CD14-positive monocyte (primary cell): Measurements from ENCODE around the gene RIN2. TPM values are rescaled to one million over a fixed set of nuclear protein-coding genes. Genes with fewer than 3 reads are reported as not detected.
A peak's percentile ranks its signal among the peaks of the same experiment; 100 is the strongest.

Experiments used
- DNase-seq, 3 donors: peaks; one replicate each; pipeline ENCODE4 v3.0.0-alpha.2; 2011 to 2022
- H2AFZ ChIP-seq: 2 replicates; pipeline ENCODE4 v1.6.0; 2012; ENCODE audit warnings: mild to moderate bottlenecking, low read depth, low read length, inconsistent platforms; ENCODE audit not compliant: insufficient read depth, poor library complexity, severe bottlenecking
- H3K27ac ChIP-seq, 2 donors: 1 replicate in 1 of 2; 2 replicates in 1 of 2; pipeline ENCODE4 v1.5.1; 2012 to 2013; ENCODE audit warnings: low read length in 2 of 2, control low read depth in 1 of 2, inconsistent platforms in 1 of 2, low read depth in 1 of 2, mild to moderate bottlenecking in 1 of 2
- H3K27me3 ChIP-seq, 2 donors: one replicate each; pipeline versions ENCODE4 v1.6.0 to v1.6.1; 2011 to 2013; ENCODE audit warnings: low read length in 2 of 2; ENCODE audit not compliant: control insufficient read depth in 2 of 2, insufficient read depth in 2 of 2
- H3K36me3 ChIP-seq, 2 donors: replicated peaks in 1 of 2; 1 replicate in 1 of 2; 2 replicates in 1 of 2; pipeline versions ENCODE4 v1.5.1 to v1.6.1; 2012 to 2013; ENCODE audit warnings: low read length in 2 of 2, control low read depth in 1 of 2, inconsistent platforms in 1 of 2, mild to moderate bottlenecking in 1 of 2; ENCODE audit not compliant: insufficient read depth in 2 of 2, control insufficient read depth in 1 of 2
- H3K4me1 ChIP-seq, 2 donors: 1 replicate in 1 of 2; 2 replicates in 1 of 2; pipeline versions ENCODE4 v1.5.1 to v1.6.1; 2012 to 2013; ENCODE audit warnings: low read length in 2 of 2, control low read depth in 1 of 2, inconsistent platforms in 1 of 2, mild to moderate bottlenecking in 1 of 2, moderate library complexity in 1 of 2; ENCODE audit not compliant: insufficient read depth in 2 of 2, control insufficient read depth in 1 of 2
- H3K4me2 ChIP-seq: replicated peaks from 2 replicates; pipeline ENCODE3; 2012; ENCODE audit warnings: low read length, moderate library complexity, mild to moderate bottlenecking; ENCODE audit not compliant: poor library complexity, severe bottlenecking; ENCODE audit errors: extremely low read depth
- H3K4me3 ChIP-seq, 3 experiments: fragments of 200-600 bp in 1 of 3; sonication (generic) in 1 of 3; replicated peaks in 1 of 3; 1 replicate in 2 of 3; 2 replicates in 1 of 3; pipeline ENCODE4 v1.5.1; 2011 to 2013; ENCODE audit warnings: low read length in 3 of 3, mild to moderate bottlenecking in 3 of 3, control low read depth in 2 of 3, low read depth in 2 of 3, inconsistent platforms in 1 of 3, moderate library complexity in 1 of 3
- H3K79me2 ChIP-seq: 2 replicates; pipeline ENCODE4 v1.6.0; 2012; ENCODE audit warnings: mild to moderate bottlenecking, control low read depth, inconsistent platforms, low read length, moderate library complexity; ENCODE audit not compliant: insufficient read depth
- H3K9ac ChIP-seq: 2 replicates; pipeline ENCODE4 v1.6.0; 2017; ENCODE audit warnings: low read length, mild to moderate bottlenecking; ENCODE audit not compliant: insufficient read depth, poor library complexity, severe bottlenecking
- H3K9me3 ChIP-seq, 2 donors: replicated peaks in 1 of 2; 1 replicate in 1 of 2; 2 replicates in 1 of 2; pipeline versions ENCODE4 v1.5.1 to v1.6.1; 2012 to 2013; ENCODE audit warnings: low read length in 2 of 2, control low read depth in 1 of 2; ENCODE audit not compliant: control insufficient read depth in 1 of 2, insufficient read depth in 1 of 2
- H4K20me1 ChIP-seq: 2 replicates; pipeline ENCODE4 v1.6.0; 2012; ENCODE audit warnings: mild to moderate bottlenecking, low read length, control low read depth, moderate library complexity; ENCODE audit not compliant: insufficient read depth
- H3K27ac Mint-ChIP-seq, 7 donors: one replicate each; pipeline ENCODE4 v1.8.0; 2020; ENCODE audit warnings: mild to moderate bottlenecking in 7 of 7, mixed read lengths in 7 of 7, moderate library complexity in 6 of 7, inconsistent platforms in 2 of 7
- H3K27me3 Mint-ChIP-seq, 3 donors: one replicate each; pipeline ENCODE4 v1.8.0; 2021 to 2022; ENCODE audit warnings: low read depth in 3 of 3, mild to moderate bottlenecking in 3 of 3, mixed read lengths in 3 of 3, moderate library complexity in 3 of 3, inconsistent platforms in 1 of 3
- H3K36me3 Mint-ChIP-seq, 2 donors: one replicate each; pipeline ENCODE4 v1.8.0; 2020; ENCODE audit warnings: mixed read lengths in 2 of 2, inconsistent platforms in 1 of 2, mild to moderate bottlenecking in 1 of 2
- H3K4me1 Mint-ChIP-seq: one replicate; pipeline ENCODE4 v1.8.0; 2020; ENCODE audit warnings: mild to moderate bottlenecking, mixed read lengths
- H3K4me3 Mint-ChIP-seq, 2 donors: one replicate each; pipeline ENCODE4 v1.8.0; 2020; ENCODE audit warnings: mild to moderate bottlenecking in 2 of 2, mixed read lengths in 2 of 2, moderate library complexity in 1 of 2
- H3K9me3 Mint-ChIP-seq, 7 donors: one replicate each; pipeline ENCODE4 v1.8.0; 2020 to 2022; ENCODE audit warnings: mixed read lengths in 7 of 7, mild to moderate bottlenecking in 6 of 7, moderate library complexity in 6 of 7, inconsistent platforms in 2 of 7
- WGBS: methylation state at CpG from one replicate; pipeline ENCODE4 v1.1.5; 2013; ENCODE audit warnings: missing lambda C conversion rate; ENCODE audit not compliant: insufficient coverage; 5-methylcytosine and 5-hydroxymethylcytosine counted together
- intact Hi-C, 2 donors: fragments of 100-400 bp; cut with micrococcal nuclease; formaldehyde crosslinking; loops; one replicate each; pipeline versions ENCODE4 v1.15.0 to v1.15.1; 2023
- polyA plus RNA-seq, 3 donors: library from polyadenylated mRNA; depleted of rRNA in 1 of 3; unstranded in 2 of 3; stranded (reverse) in 1 of 3; fragments of 300-500 nt in 2 of 3; fragments of >200 nt in 1 of 3; fragmentation: Illumina TruSeq in 2 of 3; gene quantifications; 1 replicate in 2 of 3; 2 replicates in 1 of 3; pipeline ENCODE4 v1.2.3, GENCODE V29; 2012 to 2021
- TF ChIP-seq, protein P1 (sequence below): fragments of 200-600 bp; IDR thresholded peaks from one replicate; pipeline ENCODE4 v1.8.0; 2022; ENCODE audit warnings: antibody characterized with exemption, mild to moderate bottlenecking

Gene RIN2
- polyA plus RNA-seq, 3 donors = 5.6 to 25.4 (median 15.4) TPM

- no peak for DNase-seq
- Mint-ChIP-seq H3K4me3 (no peak overlapping the region), H3K9me3 (peaks cover 0 to 19% (median 13%) of the 10 kb centered on the region in 7 donors), H3K4me1 (peaks cover 6% of the 10 kb centered on the region), H3K27me3 (peaks cover 0 to 4% (median 0%) of the 10 kb centered on the region in 3 donors), H3K27ac (no peak overlapping the region), H3K36me3 (no peaks in the 10 kb centered on the region)
- Histone ChIP-seq H2AFZ (no peak overlapping the region), H3K79me2 (no peaks in the 10 kb centered on the region), H3K9ac (no peak overlapping the region), H3K4me2 (no peak overlapping the region), H3K4me1 (peaks cover 5 to 9% of the 10 kb centered on the region in 2 donors), H3K9me3 (peaks cover 0 to 8% of the 10 kb centered on the region in 2 donors), H3K4me3 (no peak overlapping the region), H3K27me3 (no peaks in the 10 kb centered on the region), H3K36me3 (no peaks in the 10 kb centered on the region), H3K27ac (no peak overlapping the region), H4K20me1 (no peaks in the 10 kb centered on the region)
- intact Hi-C loops = no loop called here
- TF ChIP-seq, protein P1, sequence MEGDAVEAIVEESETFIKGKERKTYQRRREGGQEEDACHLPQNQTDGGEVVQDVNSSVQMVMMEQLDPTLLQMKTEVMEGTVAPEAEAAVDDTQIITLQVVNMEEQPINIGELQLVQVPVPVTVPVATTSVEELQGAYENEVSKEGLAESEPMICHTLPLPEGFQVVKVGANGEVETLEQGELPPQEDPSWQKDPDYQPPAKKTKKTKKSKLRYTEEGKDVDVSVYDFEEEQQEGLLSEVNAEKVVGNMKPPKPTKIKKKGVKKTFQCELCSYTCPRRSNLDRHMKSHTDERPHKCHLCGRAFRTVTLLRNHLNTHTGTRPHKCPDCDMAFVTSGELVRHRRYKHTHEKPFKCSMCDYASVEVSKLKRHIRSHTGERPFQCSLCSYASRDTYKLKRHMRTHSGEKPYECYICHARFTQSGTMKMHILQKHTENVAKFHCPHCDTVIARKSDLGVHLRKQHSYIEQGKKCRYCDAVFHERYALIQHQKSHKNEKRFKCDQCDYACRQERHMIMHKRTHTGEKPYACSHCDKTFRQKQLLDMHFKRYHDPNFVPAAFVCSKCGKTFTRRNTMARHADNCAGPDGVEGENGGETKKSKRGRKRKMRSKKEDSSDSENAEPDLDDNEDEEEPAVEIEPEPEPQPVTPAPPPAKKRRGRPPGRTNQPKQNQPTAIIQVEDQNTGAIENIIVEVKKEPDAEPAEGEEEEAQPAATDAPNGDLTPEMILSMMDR = no peak
- 100% methylated on average over 1 of the region's 1 CpG for WGBS
Measured at GRCh38 chr20:19714579-19714840, 43.5 kb upstream of the RIN2 start.

GRCh38 chr20:19715986-19716385, 42.1 kb upstream of the RIN2 start:
- intact Hi-C loops = no loop called here
- peaks cover 0 to 19% (median 13%) of the 10 kb centered on the region in 7 donors for H3K9me3 Mint-ChIP-seq

More at GRCh38 chr20:19715986-19716385, 42.1 kb upstream of the RIN2 start:
- no peak overlapping the region for H3K27ac ChIP-seq
- H3K79me2 ChIP-seq = no peaks in the 10 kb centered on the region
- DNase-seq = no peak
- WGBS = no CpG with 5 or more reads among the region's 3 CpGs
- H2AFZ ChIP-seq = no peak overlapping the region
- no peak overlapping the region for H3K9ac ChIP-seq
- Mint-ChIP-seq H3K36me3 (no peaks in the 10 kb centered on the region), H3K27ac (peak overlapping the region in 1 of 7 donors; percentile 18), H3K4me3 (no peak overlapping the region), H3K27me3 (peaks cover 1 to 4% (median 1%) of the 10 kb centered on the region in 3 donors), H3K4me1 (peaks cover 6% of the 10 kb centered on the region)
- peaks cover 5 to 9% of the 10 kb centered on the region in 2 donors for H3K4me1 ChIP-seq
- no peaks in the 10 kb centered on the region for H3K27me3 ChIP-seq
- H4K20me1 ChIP-seq = no peaks in the 10 kb centered on the region
- H3K4me2 ChIP-seq = no peak overlapping the region
- peaks cover 0 to 8% of the 10 kb centered on the region in 2 donors for H3K9me3 ChIP-seq
- TF ChIP-seq, protein P1 = no peak
- H3K4me3 ChIP-seq = no peak overlapping the region
- H3K36me3 ChIP-seq = no peaks in the 10 kb centered on the region
